Transverse colon (tissue), 4 donors: ENCODE data around the gene TRAPPC3L.

Experiments used
- EP300 ChIP-seq: sonication (generic); formaldehyde crosslinking; IDR thresholded peaks from one replicate; pipeline ENCODE4 v1.6.1; 2017; ENCODE audit warnings: antibody characterized with exemption, low read depth
- POLR2A ChIP-seq: fragments of 450-650 bp; IDR thresholded peaks from one replicate; pipeline ENCODE4 v1.6.1; 2016; ENCODE audit warnings: antibody characterized with exemption, mild to moderate bottlenecking, moderate library complexity
- POLR2AphosphoS5 ChIP-seq, 3 donors: sonication (generic); formaldehyde crosslinking; IDR thresholded peaks; one replicate each; pipeline ENCODE4 v1.6.1; 2016; ENCODE audit warnings: antibody characterized with exemption in 3 of 3
- TF ChIP-seq, protein P1 (sequence below), 5 experiments: fragments of 200-600 bp in 3 of 5; fragments of 450-650 bp in 2 of 5; sonication (generic) in 3 of 5; IDR thresholded peaks; 1 replicate in 2 of 5; 2 replicates in 3 of 5; pipeline ENCODE4 v1.5.1; 2016 to 2017; ENCODE audit warnings: antibody characterized with exemption in 5 of 5, inconsistent platforms in 3 of 5, mild to moderate bottlenecking in 2 of 5, moderate library complexity in 1 of 5

DNA sequence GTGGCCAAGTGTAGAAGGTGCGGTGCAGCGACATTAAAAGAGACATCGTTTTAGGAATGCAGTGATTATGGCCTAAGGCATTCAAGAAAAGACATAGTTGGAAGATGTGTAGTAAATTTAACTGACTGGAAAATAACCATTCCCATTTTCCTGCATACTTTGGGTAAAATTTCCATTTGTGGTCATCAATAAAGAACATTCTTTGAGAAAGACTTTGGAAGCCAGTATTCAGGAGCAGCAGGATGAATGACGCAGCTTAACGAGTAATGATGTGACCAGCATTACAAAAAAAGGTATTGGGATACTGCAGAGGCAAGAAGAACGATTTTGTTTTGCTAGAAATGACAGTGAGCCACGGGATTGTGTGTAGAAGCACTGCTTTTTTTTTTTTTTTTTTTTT lies 18.8 kb upstream of the TRAPPC3L start:
- TF ChIP-seq EP300 (no peak), POLR2AphosphoS5 (IDR thresholded peaks at IDR 0.05) (no peak), POLR2A (no peak)
- TF ChIP-seq, protein P1, sequence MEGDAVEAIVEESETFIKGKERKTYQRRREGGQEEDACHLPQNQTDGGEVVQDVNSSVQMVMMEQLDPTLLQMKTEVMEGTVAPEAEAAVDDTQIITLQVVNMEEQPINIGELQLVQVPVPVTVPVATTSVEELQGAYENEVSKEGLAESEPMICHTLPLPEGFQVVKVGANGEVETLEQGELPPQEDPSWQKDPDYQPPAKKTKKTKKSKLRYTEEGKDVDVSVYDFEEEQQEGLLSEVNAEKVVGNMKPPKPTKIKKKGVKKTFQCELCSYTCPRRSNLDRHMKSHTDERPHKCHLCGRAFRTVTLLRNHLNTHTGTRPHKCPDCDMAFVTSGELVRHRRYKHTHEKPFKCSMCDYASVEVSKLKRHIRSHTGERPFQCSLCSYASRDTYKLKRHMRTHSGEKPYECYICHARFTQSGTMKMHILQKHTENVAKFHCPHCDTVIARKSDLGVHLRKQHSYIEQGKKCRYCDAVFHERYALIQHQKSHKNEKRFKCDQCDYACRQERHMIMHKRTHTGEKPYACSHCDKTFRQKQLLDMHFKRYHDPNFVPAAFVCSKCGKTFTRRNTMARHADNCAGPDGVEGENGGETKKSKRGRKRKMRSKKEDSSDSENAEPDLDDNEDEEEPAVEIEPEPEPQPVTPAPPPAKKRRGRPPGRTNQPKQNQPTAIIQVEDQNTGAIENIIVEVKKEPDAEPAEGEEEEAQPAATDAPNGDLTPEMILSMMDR (IDR thresholded peaks at IDR 0.05) = no peak
